Germinal center (tissue), 1 donor: ENCODE results near the gene EPHA6.
"Not testable (repeated sequence)": the region's sequence is repeated elsewhere in the genome, so short reads cannot be mapped to it uniquely, and the experiment has no call there.

Source experiments
- DNase-seq: peaks from one replicate; pipeline ENCODE4 v3.0.0; 2012; ENCODE audit warnings: mixed read lengths, low spot score

Gene EPHA6

DNA sequence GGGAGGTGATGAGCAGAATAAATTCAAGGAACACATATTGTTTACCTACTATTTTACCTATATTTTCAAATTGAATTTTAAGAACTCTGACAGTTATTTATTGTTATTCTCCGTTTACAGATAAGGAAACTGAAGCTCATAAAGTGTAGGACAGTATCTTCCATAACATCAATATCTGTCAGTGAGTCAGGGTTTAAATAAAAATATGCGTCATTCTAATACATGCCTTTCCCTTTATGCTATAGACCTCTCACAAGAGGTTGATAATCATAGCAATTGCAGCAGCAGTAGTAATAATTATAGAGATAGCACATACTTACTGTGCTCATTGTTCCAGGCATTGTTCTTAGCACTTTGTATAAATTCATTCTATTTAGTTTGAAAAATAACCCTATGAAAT, 101.1 kb downstream of the EPHA6 start:
- no peak for DNase-seq

DNA sequence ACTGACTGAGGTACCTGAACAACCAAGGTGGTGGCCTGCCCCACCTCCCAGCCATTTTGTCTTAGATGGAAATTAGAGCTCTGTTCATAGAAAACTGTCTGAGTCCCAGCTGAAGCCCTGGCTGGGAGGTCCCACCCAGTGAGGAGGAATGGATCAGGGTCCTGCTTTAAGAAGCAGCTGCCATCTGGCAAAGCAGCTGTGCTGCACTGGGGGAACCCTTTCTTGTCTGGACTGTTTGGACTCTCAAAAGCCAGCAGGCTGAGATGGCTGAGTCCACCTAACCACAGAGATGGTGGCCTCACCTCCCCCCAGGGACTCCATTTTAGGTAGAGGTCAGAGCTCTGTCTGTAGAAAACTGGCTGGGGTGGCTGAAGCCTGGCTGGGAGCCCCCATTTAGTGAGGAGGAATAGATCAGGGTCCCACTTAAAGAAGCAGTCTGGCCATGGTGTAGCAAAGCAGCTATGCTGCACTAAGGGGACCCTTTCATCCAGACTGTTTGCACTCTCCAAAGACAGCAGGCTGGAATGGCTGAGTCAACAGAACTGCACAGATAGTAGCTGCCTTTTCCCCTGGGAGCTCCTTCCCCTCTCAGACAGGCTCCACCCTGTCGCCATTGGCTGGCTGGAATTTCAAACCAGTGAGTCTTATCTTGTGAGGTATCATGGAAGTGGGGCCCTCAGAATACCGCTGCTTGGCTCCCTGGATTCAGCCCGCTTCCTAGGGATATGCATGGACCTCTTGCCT, 116.9 kb downstream of the EPHA6 start:
- no peak for DNase-seq

DNA sequence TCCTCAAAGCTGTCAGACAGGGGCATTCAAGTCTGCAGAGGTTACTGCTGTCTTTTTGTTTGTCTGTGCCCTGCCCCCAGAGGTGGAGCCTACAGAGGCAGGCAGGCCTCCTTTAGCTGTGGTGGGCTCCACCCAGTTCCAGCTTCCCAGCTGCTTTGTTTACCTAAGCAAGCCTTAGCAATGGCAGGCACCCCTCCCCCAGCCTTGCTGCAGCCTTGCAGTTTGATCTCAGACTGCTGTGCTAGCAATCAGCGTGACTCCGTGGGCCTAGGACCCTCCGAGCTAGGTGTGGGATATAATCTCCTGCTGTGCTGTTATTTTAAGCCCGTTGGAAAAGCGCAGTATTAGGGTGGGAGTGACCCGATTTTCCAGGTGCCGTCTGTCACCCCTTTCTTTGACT, 127.7 kb downstream of the EPHA6 start:
- not testable (repeated sequence) for DNase-seq

DNA sequence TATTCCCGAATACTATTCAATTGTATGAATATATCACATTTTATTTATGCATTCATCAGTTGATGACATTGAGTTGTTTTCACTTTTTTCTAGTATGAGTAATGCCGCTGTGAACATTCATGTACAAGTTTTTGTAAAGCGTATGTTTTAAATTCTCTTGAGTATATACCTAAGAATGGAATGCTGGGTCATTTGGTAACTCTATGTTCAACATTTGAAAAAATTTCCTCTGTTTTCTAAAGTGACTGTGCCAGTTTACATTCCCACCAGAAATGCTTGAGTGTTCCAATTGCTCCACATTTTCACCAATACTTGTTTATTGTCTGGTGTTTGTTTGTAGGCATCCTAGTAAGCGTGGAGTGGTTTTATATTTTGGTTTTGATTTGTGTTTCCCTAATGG, 144.5 kb downstream of the EPHA6 start:
- DNase-seq: no peak

DNA sequence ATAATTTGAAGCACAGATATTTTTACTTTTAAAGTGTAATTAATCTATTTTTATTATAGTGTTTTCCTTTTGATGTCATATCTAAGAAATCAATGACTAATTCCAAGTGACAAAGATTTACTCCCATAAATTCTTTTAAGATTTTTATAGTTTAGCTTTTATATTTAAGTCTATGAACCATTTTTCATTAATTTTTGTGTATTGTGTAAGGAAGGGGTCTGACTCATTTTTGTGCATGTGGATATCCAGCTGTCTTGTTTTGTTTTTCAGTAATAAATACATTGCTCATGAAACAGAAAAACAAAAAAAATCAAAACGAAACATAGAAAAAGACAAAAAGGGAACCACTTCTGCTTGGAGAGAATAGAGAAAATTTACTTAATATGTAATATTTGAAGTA, 145.1 kb downstream of the EPHA6 start:
- DNase-seq: no peak

DNA sequence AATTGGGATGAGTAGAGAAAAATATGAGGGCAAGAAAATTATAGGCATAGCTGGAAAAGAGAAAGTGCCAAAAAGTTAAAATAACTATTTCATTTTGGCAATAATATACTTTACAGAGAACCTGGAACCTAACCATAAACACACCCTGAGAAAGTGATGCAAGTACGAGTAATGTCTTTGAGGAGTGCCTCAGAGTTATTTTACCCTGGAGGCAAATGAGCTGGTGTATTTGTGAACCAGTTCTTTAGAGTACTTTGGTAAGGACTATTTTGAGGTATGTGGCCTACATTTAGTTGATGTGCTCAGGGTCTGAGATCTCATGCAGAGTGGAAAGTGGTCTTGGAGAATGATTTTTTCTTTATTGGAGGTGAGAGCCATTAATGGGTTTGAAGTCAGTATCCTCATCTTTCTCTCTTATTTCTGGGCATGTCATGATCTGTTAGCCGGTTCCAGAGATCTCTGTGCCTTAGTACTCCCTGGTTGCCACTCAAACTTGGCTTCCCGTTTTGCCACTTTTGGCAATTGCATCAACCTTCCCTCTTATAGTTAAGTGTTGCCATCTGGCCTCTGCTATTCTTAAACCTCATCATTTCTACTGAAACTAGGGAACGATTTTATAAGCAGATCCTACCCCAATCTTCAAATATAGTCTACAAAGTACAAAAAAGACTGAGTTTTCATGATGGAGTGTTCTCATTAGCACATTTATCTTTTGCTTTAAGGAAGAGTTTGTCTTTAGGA, 145.7 kb downstream of the EPHA6 start:
- no peak for DNase-seq

DNA sequence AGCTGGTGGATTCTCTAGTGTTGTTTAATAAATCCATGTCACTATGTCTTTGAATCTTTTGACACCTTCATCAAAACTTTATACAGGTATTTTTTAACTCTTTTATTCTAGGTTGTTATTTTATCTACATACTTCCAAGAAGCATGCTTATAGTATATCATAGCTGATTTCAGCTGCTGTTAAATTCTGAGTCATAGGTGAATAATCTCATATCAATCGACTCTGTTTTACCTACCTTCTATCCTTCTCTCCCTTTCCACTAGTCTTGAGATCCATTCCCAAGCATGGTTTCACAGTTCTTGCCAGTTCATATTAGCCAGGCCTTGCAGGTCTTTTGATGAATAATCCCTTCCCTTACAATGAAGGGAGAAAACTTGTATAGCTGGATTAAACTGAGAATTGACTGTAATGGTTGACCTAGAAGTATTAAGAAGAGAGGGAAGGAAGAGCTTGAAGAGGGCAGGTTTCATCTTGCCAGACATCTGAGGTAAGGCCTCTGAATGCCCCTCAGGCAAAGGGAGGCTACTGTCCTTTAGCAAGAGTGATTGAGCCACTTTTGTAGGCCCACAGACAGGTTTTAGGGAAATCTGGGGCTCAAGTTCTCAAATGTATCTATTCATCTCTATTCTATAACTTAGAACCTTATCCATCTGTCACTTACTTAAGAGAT, 146.4 kb downstream of the EPHA6 start:
- DNase-seq: no peak

DNA sequence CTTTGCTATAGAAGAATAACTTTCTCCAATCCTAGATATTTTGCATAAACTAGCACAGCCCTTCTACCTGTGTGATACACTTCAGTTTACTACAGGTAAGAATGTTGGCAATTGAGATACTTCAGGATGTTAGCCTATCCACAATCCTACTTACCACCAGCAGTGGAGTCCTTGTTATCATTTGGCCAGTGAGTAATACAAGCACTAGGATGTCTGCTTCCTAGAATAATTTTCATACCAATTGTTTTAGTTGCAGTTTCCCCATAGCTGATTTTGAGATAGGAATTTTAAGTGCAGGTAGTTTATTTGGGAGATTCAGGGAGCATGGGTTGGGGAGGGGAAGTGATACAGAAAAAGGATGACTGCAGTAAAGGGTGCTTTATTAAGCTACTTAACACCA, 147.2 kb downstream of the EPHA6 start:
- no peak for DNase-seq

DNA sequence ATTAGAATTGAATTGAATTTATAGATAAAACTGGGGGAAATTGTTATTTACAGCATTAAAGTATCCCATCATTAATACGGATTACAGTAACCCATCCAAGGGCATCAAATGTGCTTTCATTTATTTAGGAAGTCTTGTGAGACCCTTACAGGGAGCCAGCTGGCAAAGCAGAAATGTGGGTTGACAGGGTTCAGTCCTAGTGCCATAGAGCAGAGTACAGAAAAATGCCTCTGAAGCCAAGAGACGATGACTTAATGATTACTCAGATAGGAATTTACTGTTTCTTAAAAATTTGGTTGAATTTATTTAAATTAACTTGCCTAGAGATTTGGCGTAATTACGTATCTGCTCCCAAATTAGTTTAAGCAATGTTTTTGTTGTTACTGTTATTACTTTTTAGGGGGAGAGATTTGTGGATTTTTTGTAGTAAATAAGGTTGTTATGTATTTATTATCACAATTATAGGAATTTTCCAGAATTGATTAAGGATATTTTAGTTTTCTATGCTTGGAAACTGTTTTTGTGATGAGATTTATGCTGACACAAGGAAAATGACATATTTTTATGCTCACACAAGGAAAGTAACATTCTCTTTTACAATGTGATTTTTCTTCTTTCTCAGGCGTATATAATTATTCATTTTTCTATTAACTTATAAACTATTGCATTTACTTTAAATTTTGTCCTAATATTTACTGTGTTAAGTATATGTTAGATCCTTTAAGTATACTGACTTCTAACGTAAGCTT, 152.0 kb downstream of the EPHA6 start:
- no peak for DNase-seq

DNA sequence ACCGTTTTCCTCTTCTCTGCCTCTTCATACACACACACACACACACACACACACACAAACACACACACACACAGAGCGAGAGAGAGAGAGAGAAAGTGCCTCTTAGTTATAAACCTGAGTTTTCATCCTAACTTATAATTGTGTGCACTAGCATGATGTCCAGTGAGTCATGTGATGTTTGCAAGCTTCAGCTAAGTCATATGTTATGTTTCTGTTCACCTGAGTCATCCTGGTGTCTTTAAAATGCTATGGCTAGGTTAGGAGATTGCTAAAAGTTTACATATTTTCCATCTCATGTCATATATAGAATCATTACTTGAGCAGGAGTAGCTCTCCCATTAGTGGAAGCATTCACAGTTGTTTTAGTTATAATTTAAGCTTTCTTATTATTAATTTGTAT, 155.8 kb downstream of the EPHA6 start:
- no peak for DNase-seq

DNA sequence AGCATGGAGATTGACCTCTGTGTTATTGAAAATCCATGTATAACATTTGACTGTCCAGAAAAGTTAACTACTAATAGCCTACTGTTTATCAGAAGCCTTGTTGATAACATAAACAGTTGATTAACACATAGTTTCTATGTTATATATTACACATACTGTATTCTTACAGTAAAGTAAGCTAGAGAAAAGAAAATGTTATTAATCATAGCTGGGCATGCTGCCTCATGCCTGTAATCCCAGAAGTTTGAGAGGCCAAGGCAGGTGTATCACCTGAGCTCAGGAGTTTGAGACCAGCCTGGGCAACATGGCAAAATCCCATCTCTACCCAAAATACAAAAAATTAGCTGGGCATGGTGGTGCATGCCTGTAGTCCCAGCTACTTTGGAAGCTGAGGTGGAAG, 163.3 kb downstream of the EPHA6 start:
- no peak for DNase-seq

DNA sequence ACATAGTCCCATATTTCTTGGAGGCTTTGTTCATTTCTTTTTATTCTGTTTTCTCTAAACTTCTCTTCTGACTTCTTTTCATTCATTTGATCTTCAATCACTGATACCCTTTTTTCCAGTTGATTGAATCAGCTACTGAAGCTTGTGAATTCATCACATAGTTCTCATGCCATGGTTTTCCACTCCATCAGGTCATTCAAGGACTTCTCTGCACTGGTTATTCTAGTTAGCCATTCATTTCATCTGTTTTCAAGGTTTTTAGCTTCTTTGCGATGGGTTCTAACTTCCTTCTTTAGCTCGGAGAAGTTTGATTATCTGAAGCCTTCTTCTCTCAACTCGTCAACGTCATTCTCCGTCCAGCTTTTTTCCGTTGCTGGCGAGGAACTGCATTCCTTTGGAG, 169.3 kb downstream of the EPHA6 start:
- DNase-seq: not testable (repeated sequence)

DNA sequence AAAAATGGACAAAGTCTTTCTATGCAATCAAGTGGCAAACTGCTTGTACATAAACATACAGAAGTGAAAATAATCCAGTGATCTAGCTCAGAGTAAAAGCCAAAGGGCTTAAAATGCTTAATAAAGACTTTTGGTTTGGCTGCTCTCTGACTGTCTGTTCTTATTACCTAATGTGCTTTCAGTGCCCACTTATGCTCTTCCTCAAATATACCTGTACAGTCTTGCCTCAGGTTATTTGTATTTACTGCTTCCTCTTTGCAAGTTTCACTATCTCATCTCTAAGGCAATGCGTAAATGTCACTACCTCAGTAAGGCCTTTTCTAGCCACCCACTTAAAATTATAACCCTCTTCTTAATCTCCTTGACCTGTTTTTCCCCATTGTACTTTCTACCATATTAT, 171.8 kb downstream of the EPHA6 start:
- DNase-seq: no peak

DNA sequence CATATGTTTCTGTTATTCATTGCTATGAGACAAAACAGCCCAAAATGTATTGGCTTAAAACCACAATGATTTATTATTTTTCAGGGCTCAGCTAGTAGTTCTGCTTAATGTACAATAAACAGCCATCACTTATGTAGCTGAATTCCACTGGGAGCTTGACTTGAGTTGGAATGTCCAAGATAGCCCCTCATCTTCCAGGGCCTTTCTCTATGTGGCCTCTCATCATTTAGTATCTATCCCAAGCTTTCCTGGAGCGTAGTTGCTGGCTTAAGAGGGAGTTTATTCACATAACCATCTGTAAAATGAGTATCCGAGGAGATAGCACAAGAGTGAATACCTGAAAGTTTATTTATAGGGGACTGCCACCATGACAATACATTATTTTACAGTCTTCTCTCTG, 176.8 kb downstream of the EPHA6 start:
- no peak for DNase-seq

DNA sequence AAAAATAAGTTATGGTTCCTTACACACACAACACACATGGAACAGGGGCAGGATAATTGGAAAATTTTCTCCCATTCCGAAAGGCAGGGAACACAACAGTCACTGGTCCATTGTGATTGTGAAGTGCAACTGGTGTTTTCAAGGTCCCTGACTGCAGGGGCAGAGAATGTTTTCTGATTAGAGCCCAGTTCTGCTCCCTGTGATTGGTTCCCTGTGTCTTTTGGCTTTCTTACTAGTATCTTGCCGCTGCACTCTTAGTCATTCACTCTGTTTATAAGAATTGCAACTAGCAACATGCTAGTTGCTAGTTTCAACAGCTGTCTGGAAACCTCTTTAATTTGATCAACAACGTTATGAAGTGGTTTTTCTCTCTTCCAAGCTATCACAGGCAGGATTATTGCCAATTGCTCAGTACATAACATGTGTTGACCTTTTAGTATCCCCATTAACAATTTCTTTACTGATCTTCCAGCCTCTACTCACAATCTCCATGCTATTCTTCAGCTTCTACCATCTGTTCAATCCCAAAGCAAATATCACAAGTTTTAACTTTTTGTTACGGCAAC, 177.5 kb downstream of the EPHA6 start:
- DNase-seq: no peak

DNA sequence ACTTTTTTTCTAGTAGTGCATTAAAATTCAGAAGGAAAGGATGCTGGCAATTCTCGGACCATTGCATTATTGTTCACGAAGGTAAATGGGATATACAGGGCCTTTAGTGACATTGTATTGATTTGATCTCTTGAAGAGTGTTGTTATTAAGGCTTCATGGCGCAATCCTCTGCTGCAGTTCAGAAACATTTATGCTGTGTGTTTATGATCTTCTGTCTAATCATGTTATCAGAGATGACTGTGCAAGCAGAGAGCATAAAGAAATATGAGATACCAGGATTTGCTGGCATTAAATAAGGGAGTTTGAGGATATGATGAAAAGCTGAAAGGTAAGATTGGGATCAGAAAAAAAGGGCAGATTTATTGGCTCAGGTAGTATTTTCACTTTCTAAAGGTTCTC, 180.6 kb downstream of the EPHA6 start:
- DNase-seq: no peak

DNA sequence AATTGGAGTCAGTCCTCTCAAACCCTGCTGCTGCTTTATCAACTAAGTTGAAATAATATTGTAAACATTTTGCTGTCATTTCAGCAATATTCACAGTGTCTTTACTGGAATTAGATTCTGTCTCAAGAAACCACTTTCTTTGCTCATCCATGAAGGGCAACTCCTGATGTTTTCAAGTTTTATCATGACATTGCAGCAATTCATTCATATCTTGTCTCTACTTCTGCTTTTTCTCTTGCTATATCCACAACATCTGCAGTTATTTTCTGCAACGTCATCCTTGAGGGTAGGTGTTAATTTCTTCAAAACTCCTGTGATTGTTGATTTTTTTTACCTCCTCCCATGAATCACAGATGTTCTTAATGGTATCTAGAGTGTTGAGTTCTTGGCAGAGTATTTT, 181.6 kb downstream of the EPHA6 start:
- DNase-seq: no peak

DNA sequence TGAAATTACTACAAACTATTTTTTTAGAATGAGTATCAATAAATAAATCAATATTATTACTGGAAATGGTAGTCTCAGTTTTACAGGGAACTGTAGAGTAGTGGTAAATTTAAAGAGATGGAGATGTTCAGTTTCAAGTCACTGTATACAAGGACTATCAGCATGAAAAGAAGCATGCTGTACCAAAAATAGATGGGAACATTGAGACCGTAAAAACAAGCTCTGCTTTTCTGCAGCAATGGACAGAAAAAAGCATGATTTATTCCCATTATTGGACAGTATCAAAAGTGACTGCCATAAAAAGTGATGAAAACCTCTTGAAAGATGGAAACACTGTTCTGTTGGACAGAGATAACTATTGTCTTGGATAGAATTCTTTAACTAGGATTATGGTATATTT, 187.2 kb downstream of the EPHA6 start:
- DNase-seq: no peak

DNA sequence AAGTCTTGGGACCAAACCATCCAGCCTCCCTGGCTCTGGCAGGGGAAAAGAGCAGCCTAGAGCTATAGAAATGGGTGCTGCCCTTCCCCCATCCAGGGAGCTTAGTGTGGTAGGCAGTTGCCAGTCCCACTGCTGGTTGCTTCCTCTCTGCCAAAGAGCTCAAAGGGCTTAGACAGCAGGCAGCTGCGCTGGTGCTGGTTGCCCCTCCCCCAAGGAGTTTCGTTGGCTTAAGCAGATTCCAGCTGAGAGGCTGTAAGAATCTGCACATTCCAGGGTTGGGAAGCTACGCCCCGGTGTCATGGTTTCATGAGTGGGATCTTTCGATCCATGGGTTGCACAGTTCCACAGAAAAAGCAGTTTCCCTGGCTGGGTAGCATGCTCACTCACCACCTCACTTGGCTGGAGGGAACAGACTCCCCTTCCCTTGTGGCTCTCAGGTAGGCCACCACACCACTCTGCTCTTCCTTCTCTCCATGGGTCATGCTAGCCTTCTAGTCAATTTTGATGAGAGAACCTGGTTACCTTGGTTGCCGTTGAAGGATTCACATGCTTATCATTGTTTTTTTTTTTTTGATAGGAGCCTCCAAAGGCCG, 195.1 kb downstream of the EPHA6 start:
- no peak for DNase-seq

DNA sequence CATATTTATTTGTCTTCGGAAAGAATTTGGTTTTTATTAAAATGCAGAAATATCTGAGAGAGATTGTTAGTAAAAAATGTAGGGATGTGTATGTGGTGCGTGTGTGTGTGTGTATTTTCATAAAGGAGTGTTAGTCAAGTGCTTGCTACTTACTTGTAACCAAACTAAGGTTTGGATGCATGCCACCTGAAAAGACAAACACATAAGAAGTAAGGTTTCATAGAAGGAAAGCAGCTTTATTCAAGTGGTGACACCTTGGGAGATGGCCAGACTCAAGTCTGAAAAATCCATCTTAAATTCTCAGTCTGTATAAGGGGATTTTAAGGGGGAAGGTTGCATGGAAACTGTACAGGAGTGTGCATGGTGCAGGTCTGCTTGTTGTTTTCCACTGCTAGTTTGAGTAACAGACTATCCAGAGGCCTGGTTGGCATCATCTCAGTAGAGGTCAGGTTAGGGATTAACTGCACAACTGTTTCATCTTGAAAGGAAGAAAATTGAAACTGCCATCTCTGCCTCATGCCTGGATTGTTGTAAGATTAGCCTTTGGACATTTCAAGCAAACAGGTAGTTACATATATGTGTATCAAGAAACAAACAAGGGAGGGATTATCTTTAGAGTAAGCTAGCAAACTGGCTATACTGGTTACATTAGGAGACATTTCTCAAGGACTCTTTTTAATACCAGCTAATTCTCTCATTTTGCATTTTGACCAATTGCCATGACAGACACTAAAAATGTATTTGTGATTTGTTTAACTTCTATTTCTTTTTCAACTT, 196.7 kb downstream of the EPHA6 start:
- no peak for DNase-seq

DNA sequence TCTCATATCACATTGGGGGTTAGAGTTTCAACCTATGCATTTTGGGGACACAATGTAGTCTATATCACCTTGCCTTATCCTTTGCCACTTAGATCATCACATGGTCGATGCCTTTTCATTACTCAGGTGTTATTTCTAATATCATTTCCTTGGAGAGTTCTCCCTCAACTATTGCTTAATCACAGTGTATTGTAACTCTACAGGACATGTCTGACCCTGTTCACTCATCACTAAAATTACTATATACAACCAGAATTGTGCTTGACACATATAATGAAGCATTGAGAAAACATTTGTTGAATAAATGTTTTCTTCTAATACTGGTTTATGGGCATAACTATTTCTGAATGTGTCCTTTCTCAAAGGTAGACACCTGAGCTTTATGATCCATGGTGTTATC, 207.4 kb downstream of the EPHA6 start:
- no peak for DNase-seq
